ENCODE measurements around the gene CNTNAP2. TPM values are rescaled to one million over a fixed set of nuclear protein-coding genes. Genes with fewer than 3 reads are reported as not detected.

Gene CNTNAP2
- total and polyA plus RNA-seq, 2 experiments from 2014 or later, result not detected

- no peaks in the 10 kb centered on the region for H3F3A ChIP-seq (ENCODE audit: insufficient read depth)
- H3K36me3 ChIP-seq (ENCODE audit: low read depth), result no peaks in the 10 kb centered on the region
- no peak for DNase-seq
- H3K4me1 ChIP-seq (ENCODE audit: insufficient read depth), result no peaks in the 10 kb centered on the region
- no peaks in the 10 kb centered on the region for H3K79me2 ChIP-seq (ENCODE audit: insufficient read depth)
- no peaks in the 10 kb centered on the region for H3K9me2 ChIP-seq (ENCODE audit: insufficient read depth)
- H4K20me1 ChIP-seq (ENCODE audit: insufficient read depth), result no peaks in the 10 kb centered on the region
- in situ Hi-C loops (cut with MboI), result no loop called here
- no peak overlapping the region for H3K9ac ChIP-seq
- no peaks in the 10 kb centered on the region for H3K9me3 ChIP-seq (ENCODE audit: low read depth)
- no peak overlapping the region for H2AFZ ChIP-seq
- TF ChIP-seq EZH2phosphoT487 (IDR thresholded peaks at IDR 0.05; ENCODE audit: insufficient read depth, low read depth) (no peak), EZH2 (IDR thresholded peaks at IDR 0.05; ENCODE audit: insufficient read depth, poor library complexity, severe bottlenecking) (no peak)
- WGBS, 2 experiments (ENCODE audit: low coverage in 1 of 2, low lambda C conversion rate in 2 of 2, missing lambda C conversion rate in 2 of 2), result 20 to 40% methylated on average over 5 of the region's 5 CpGs
- H3K27ac ChIP-seq, result no peak overlapping the region
- H3K4me3 ChIP-seq, result no peak overlapping the region
- no peaks in the 10 kb centered on the region for H3K27me3 ChIP-seq (replicated peaks; ENCODE audit: insufficient read depth)
- no peak overlapping the region for H3K4me2 ChIP-seq (ENCODE audit: unreplicated experiment)
These were observed 611.5 kb downstream of the CNTNAP2 start for GRCh38 chr7:146728141-146728540.

- Histone ChIP-seq H3K9ac (no peak overlapping the region), H3K36me3 (ENCODE audit: low read depth) (no peaks in the 10 kb centered on the region), H3K9me3 (ENCODE audit: low read depth) (no peaks in the 10 kb centered on the region), H2AFZ (no peak overlapping the region), H3K4me2 (ENCODE audit: unreplicated experiment) (no peak overlapping the region), H3K27ac (no peak overlapping the region), H3F3A (ENCODE audit: insufficient read depth) (no peaks in the 10 kb centered on the region), H3K4me3 (no peak overlapping the region), H3K9me2 (ENCODE audit: insufficient read depth) (no peaks in the 10 kb centered on the region), H4K20me1 (ENCODE audit: insufficient read depth) (no peaks in the 10 kb centered on the region), H3K79me2 (ENCODE audit: insufficient read depth) (no peaks in the 10 kb centered on the region), H3K4me1 (ENCODE audit: insufficient read depth) (no peaks in the 10 kb centered on the region), H3K27me3 (replicated peaks; ENCODE audit: insufficient read depth) (no peaks in the 10 kb centered on the region)
- WGBS, 2 experiments (ENCODE audit: low coverage in 1 of 2, low lambda C conversion rate in 2 of 2, missing lambda C conversion rate in 2 of 2), result 1 to 3% methylated on average over 4 of the region's 4 CpGs
- in situ Hi-C loops (cut with MboI), result no loop called here
- TF ChIP-seq EZH2phosphoT487 (IDR thresholded peaks at IDR 0.05; ENCODE audit: insufficient read depth, low read depth), result no peak
- no peak for TF ChIP-seq EZH2 (IDR thresholded peaks at IDR 0.05; ENCODE audit: insufficient read depth, poor library complexity, severe bottlenecking)
- DNase-seq, result no peak
These were observed 612.0 kb downstream of the CNTNAP2 start for GRCh38 chr7:146728611-146729010.

- Histone ChIP-seq H3K9ac (no peak overlapping the region), H3K9me3 (ENCODE audit: low read depth) (no peaks in the 10 kb centered on the region), H3K9me2 (ENCODE audit: insufficient read depth) (no peaks in the 10 kb centered on the region), H3K27ac (no peak overlapping the region), H3K4me3 (no peak overlapping the region), H2AFZ (no peak overlapping the region), H3K27me3 (replicated peaks; ENCODE audit: insufficient read depth) (no peaks in the 10 kb centered on the region), H3K4me2 (ENCODE audit: unreplicated experiment) (no peak overlapping the region), H3K79me2 (ENCODE audit: insufficient read depth) (no peaks in the 10 kb centered on the region), H3F3A (ENCODE audit: insufficient read depth) (no peaks in the 10 kb centered on the region), H4K20me1 (ENCODE audit: insufficient read depth) (no peaks in the 10 kb centered on the region), H3K4me1 (ENCODE audit: insufficient read depth) (no peaks in the 10 kb centered on the region), H3K36me3 (ENCODE audit: low read depth) (no peaks in the 10 kb centered on the region)
- DNase-seq, result no peak
- 20 to 26% methylated on average over 4 of the region's 4 CpGs for WGBS, 2 experiments (ENCODE audit: low coverage in 1 of 2, low lambda C conversion rate in 2 of 2, missing lambda C conversion rate in 2 of 2)
- in situ Hi-C loops (cut with MboI), result no loop called here
- TF ChIP-seq EZH2 (IDR thresholded peaks at IDR 0.05; ENCODE audit: insufficient read depth, poor library complexity, severe bottlenecking) (no peak), EZH2phosphoT487 (IDR thresholded peaks at IDR 0.05; ENCODE audit: insufficient read depth, low read depth) (no peak)
These were observed 614.6 kb downstream of the CNTNAP2 start for GRCh38 chr7:146731185-146731584.

- Histone ChIP-seq H3K36me3 (ENCODE audit: low read depth) (no peaks in the 10 kb centered on the region), H3K79me2 (ENCODE audit: insufficient read depth) (no peaks in the 10 kb centered on the region), H2AFZ (no peak overlapping the region), H3K27me3 (replicated peaks; ENCODE audit: insufficient read depth) (no peaks in the 10 kb centered on the region), H3K9ac (no peak overlapping the region), H4K20me1 (ENCODE audit: insufficient read depth) (no peaks in the 10 kb centered on the region), H3K9me2 (ENCODE audit: insufficient read depth) (no peaks in the 10 kb centered on the region), H3K27ac (no peak overlapping the region), H3K4me3 (no peak overlapping the region), H3K4me1 (ENCODE audit: insufficient read depth) (no peaks in the 10 kb centered on the region), H3F3A (ENCODE audit: insufficient read depth) (no peaks in the 10 kb centered on the region), H3K4me2 (ENCODE audit: unreplicated experiment) (no peak overlapping the region), H3K9me3 (ENCODE audit: low read depth) (no peaks in the 10 kb centered on the region)
- 0 to 6% methylated on average over 2 of the region's 2 CpGs for WGBS, 2 experiments (ENCODE audit: low coverage in 1 of 2, low lambda C conversion rate in 2 of 2, missing lambda C conversion rate in 2 of 2)
- in situ Hi-C loops (cut with MboI), result no loop called here
- DNase-seq, result no peak
- TF ChIP-seq EZH2phosphoT487 (IDR thresholded peaks at IDR 0.05; ENCODE audit: insufficient read depth, low read depth) (no peak), EZH2 (IDR thresholded peaks at IDR 0.05; ENCODE audit: insufficient read depth, poor library complexity, severe bottlenecking) (no peak)
These were observed 619.4 kb downstream of the CNTNAP2 start for GRCh38 chr7:146735992-146736391.

All from GM23248 (cell line).